ENCODE results near the gene PIN1. TPM values are rescaled to one million over a fixed set of nuclear protein-coding genes. Genes with fewer than 3 reads are reported as not detected.
A peak's percentile ranks its signal among the peaks of the same experiment; 100 is the strongest.

PIN1 gene
- total RNA-seq, 3 donors from 2014 or later (not counting 1 experiment from before 2014, with no cell fraction given) = 68.3 to 82.6 (median 74.8) TPM

GRCh38 chr19:9796113-9796773 is 38.9 kb upstream of the PIN1 start:
- intact Hi-C loops (cut with micrococcal nuclease) = loop anchor here (1.0 to 10.0 kb wide), 9 partner anchors 23 to 660 kb away; partner anchors contain the start of genes FBXL12, ZNF266, ZNF317 and ZNF561
- H3K36me3 Mint-ChIP-seq = no peaks in the 10 kb centered on the region
- H3K27me3 Mint-ChIP-seq (ENCODE audit: low read depth in 2 of 2) = no peaks in the 10 kb centered on the region

DNA sequence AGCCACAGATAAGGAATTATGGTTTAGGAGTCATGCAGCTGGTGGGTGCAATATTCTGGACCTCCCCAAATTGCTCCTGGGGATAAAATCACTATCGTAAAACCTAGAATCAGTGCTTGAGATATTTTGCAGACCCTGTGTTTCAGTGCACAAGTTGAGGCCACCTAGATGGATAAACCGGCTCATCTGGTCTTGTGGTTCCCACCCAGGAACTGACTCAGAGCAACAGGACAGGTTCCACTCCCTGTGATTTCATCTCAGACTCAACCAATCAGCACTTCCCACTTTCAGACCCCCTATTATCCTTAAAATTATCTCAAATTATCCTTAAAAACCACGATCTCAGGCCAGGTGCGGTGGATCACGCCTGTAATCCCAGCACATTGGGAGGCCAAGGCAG is 37.2 kb upstream of the PIN1 start:
- TF ChIP-seq, protein P1, sequence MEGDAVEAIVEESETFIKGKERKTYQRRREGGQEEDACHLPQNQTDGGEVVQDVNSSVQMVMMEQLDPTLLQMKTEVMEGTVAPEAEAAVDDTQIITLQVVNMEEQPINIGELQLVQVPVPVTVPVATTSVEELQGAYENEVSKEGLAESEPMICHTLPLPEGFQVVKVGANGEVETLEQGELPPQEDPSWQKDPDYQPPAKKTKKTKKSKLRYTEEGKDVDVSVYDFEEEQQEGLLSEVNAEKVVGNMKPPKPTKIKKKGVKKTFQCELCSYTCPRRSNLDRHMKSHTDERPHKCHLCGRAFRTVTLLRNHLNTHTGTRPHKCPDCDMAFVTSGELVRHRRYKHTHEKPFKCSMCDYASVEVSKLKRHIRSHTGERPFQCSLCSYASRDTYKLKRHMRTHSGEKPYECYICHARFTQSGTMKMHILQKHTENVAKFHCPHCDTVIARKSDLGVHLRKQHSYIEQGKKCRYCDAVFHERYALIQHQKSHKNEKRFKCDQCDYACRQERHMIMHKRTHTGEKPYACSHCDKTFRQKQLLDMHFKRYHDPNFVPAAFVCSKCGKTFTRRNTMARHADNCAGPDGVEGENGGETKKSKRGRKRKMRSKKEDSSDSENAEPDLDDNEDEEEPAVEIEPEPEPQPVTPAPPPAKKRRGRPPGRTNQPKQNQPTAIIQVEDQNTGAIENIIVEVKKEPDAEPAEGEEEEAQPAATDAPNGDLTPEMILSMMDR (IDR thresholded peaks at IDR 0.05) = no peak
- H3K4me1 Mint-ChIP-seq = peaks cover 14% of the 10 kb centered on the region in 2 donors
- no peak overlapping the region for H3K4me3 Mint-ChIP-seq
- no peak overlapping the region for H3K27ac Mint-ChIP-seq
- Histone ChIP-seq H3K27ac (ENCODE audit: low read length) (no peak overlapping the region), H3K4me1 (ENCODE audit: control insufficient read depth, insufficient read depth, low read length) (peaks cover 7% of the 10 kb centered on the region), H3K9me3 (ENCODE audit: control insufficient read depth, insufficient read depth, low read length) (no peaks in the 10 kb centered on the region), H3K4me3 (ENCODE audit: low read length) (no peak overlapping the region), H3K27me3 (ENCODE audit: control insufficient read depth, insufficient read depth, low read length) (no peaks in the 10 kb centered on the region), H3K36me3 (ENCODE audit: control insufficient read depth, insufficient read depth, low read length) (no peaks in the 10 kb centered on the region)
- ATAC-seq = no peak
- 94% methylated on average over 5 of the region's 5 CpGs for whole genome bisulfite sequencing (ENCODE audit: insufficient coverage)
- no peaks in the 10 kb centered on the region for H3K9me3 Mint-ChIP-seq
- H3K36me3 Mint-ChIP-seq = no peaks in the 10 kb centered on the region
- DNase-seq = no peak
- no peaks in the 10 kb centered on the region for H3K27me3 Mint-ChIP-seq (ENCODE audit: low read depth in 2 of 2)
- intact Hi-C loops (cut with micrococcal nuclease) = loop anchor here (10.0 kb wide), 1 partner anchor 363 kb away; the partner anchor contains the start of gene ZNF266

More at GRCh38 chr19:9796113-9796773, 38.9 kb upstream of the PIN1 start:
- Histone ChIP-seq H3K9me3 (ENCODE audit: control insufficient read depth, insufficient read depth, low read length) (no peaks in the 10 kb centered on the region), H3K4me1 (ENCODE audit: control insufficient read depth, insufficient read depth, low read length) (peaks cover 10% of the 10 kb centered on the region), H3K27me3 (ENCODE audit: control insufficient read depth, insufficient read depth, low read length) (no peaks in the 10 kb centered on the region), H3K27ac (ENCODE audit: low read length) (peak overlapping the region; percentile 77), H3K36me3 (ENCODE audit: control insufficient read depth, insufficient read depth, low read length) (no peaks in the 10 kb centered on the region), H3K4me3 (ENCODE audit: low read length) (no peak overlapping the region)
- peak; percentile 75 to 95 for DNase-seq
- TF ChIP-seq, protein P1 (IDR thresholded peaks at IDR 0.05) = peak; percentile 90
- 63% methylated on average over 5 of the region's 6 CpGs for WGBS (ENCODE audit: insufficient coverage)
- H3K4me3 Mint-ChIP-seq = no peak overlapping the region
- peak; percentile 41 to 70 (median 48) for ATAC-seq
- no peaks in the 10 kb centered on the region for H3K9me3 Mint-ChIP-seq
- peaks cover 19 to 26% of the 10 kb centered on the region in 2 donors for H3K4me1 Mint-ChIP-seq
- H3K27ac Mint-ChIP-seq = peak overlapping the region; percentile 39 to 70

DNA sequence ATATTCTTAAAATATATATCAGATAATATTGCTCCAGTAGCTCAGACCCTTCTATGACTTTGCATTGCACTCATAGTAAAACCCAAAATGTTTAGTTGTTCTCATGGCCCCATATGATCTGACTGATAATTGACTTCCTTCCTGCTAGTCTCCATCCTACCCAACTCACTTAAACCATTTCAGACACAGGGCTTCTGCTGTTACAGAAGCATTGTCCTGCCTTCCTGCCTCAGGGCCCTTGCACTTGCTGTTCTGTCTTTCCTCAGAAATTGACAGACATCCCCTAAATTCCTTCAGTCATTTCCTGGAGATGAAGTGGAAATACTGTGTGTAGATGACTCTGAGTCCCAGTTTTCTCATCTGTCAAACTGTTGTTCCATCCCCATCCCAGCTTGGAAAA is 36.0 kb upstream of the PIN1 start:
- no peaks in the 10 kb centered on the region for H3K4me1 ChIP-seq (ENCODE audit: control insufficient read depth, insufficient read depth, low read length)
- H3K36me3 ChIP-seq (ENCODE audit: control insufficient read depth, insufficient read depth, low read length) = no peaks in the 10 kb centered on the region
- H3K36me3 Mint-ChIP-seq = no peaks in the 10 kb centered on the region
- H3K27me3 Mint-ChIP-seq (ENCODE audit: low read depth in 2 of 2) = no peaks in the 10 kb centered on the region
- H3K27me3 ChIP-seq (ENCODE audit: control insufficient read depth, insufficient read depth, low read length) = no peaks in the 10 kb centered on the region
- peaks cover 8% of the 10 kb centered on the region in 2 donors for H3K4me1 Mint-ChIP-seq
- no peaks in the 10 kb centered on the region for H3K9me3 Mint-ChIP-seq
- TF ChIP-seq, protein P1 (IDR thresholded peaks at IDR 0.05) = no peak
- H3K4me3 ChIP-seq (ENCODE audit: low read length) = no peak overlapping the region
- ATAC-seq (no peak), DNase-seq (no peak)
- intact Hi-C loops (cut with micrococcal nuclease) = loop anchor here (10.0 kb wide), 1 partner anchor 364 kb away; the partner anchor contains the start of gene ZNF266
- H3K9me3 ChIP-seq (ENCODE audit: control insufficient read depth, insufficient read depth, low read length) = no peaks in the 10 kb centered on the region
- H3K4me3 Mint-ChIP-seq = no peak overlapping the region
- H3K27ac ChIP-seq (ENCODE audit: low read length) = no peak overlapping the region
- no peak overlapping the region for H3K27ac Mint-ChIP-seq

Data from natural killer cell (primary cell).